OCI-LY7 (cell line): ENCODE data around the gene WDR35. TPM values are rescaled to one million over a fixed set of nuclear protein-coding genes. Genes with fewer than 3 reads are reported as not detected.

Experiments
- BruUV-seq: library from RNA; stranded (reverse); fragments of 400-500 nt; replicated peaks from 2 replicates; lab custom pipeline; 2021; lab: Mats Ljungman, UMichigan
- CTCF ChIA-PET: fragments of 300-600 bp; sonication (Branson Sonifier 250); formaldehyde crosslinking; loops from one replicate; lab custom pipeline; 2022; ENCODE audit warnings: antibody characterized with exemption; ENCODE audit not compliant: unreplicated experiment; lab: Charles Lee
- POLR2A ChIA-PET: fragments of 300-600 bp; sonication (Branson Sonifier 250); formaldehyde crosslinking; loops from one replicate; lab custom pipeline; 2022; ENCODE audit warnings: antibody characterized with exemption; lab: Charles Lee
- DNase-seq: peaks from one replicate; pipeline ENCODE4 v3.0.0-alpha.2; 2015; ENCODE audit warnings: low spot score
- H2AFZ ChIP-seq: fragments of 200-600 bp; sonication (generic), shearing (Covaris generic); 2 replicates; pipeline ENCODE4 v1.6.1; 2014; ENCODE audit warnings: mild to moderate bottlenecking, antibody characterized with exemption, low read length, moderate library complexity
- H3K27ac ChIP-seq: fragments of 200-600 bp; sonication (generic); 2 replicates; pipeline ENCODE4 v1.5.1; 2014; ENCODE audit warnings: mixed run types, low read depth, mild to moderate bottlenecking, moderate library complexity, low read length, inconsistent platforms; ENCODE audit not compliant: poor library complexity, severe bottlenecking
- H3K36me3 ChIP-seq: fragments of 200-600 bp; sonication (generic); 2 replicates; pipeline ENCODE4 v1.6.1; 2014; ENCODE audit warnings: mild to moderate bottlenecking, antibody characterized with exemption, low read length, moderate library complexity, mixed read lengths; ENCODE audit not compliant: insufficient read depth
- H3K4me1 ChIP-seq: fragments of 200-600 bp; sonication (generic); 2 replicates; pipeline ENCODE4 v1.5.1; 2014; ENCODE audit warnings: mild to moderate bottlenecking, low read length; ENCODE audit not compliant: insufficient read depth, poor library complexity, severe bottlenecking
- H3K4me2 ChIP-seq: fragments of 200-600 bp; sonication (generic); 2 replicates; pipeline ENCODE4 v1.6.1; 2014; ENCODE audit warnings: mild to moderate bottlenecking, low read length
- H3K4me3 ChIP-seq: fragments of 200-600 bp; sonication (generic); 2 replicates; pipeline ENCODE4 v1.5.1; 2014; ENCODE audit warnings: mild to moderate bottlenecking, low read depth, low read length; ENCODE audit not compliant: poor library complexity, severe bottlenecking
- H3K79me2 ChIP-seq: fragments of 200-600 bp; sonication (generic); 2 replicates; pipeline ENCODE4 v1.6.1; 2016; ENCODE audit warnings: low read depth, mild to moderate bottlenecking, low read length, moderate library complexity, mixed read lengths; ENCODE audit not compliant: insufficient read depth
- H3K9me2 ChIP-seq: fragments of 200-600 bp; sonication (generic); 2 replicates; pipeline ENCODE4 v1.6.1; 2016; ENCODE audit warnings: mild to moderate bottlenecking, low read length, mixed read lengths; ENCODE audit not compliant: insufficient read depth
- H3K9me3 ChIP-seq: fragments of 200-600 bp; sonication (generic); 2 replicates; pipeline ENCODE4 v1.6.1; 2014; ENCODE audit warnings: mild to moderate bottlenecking, mixed run types, low read length, mixed read lengths
- H4K20me1 ChIP-seq: fragments of 200-600 bp; sonication (generic); 2 replicates; pipeline ENCODE4 v1.6.1; 2014; ENCODE audit warnings: mild to moderate bottlenecking, antibody characterized with exemption, low read length, moderate library complexity, mixed read lengths; ENCODE audit not compliant: insufficient read depth
- EZH2phosphoT487 ChIP-seq: fragments of 200-600 bp; sonication (generic); IDR thresholded peaks from 2 replicates; pipeline ENCODE4 v1.6.1; 2018; ENCODE audit warnings: low read depth, borderline replicate concordance, mild to moderate bottlenecking, mixed run types, antibody characterized with exemption, low read length, moderate library complexity, mixed read lengths
- intact Hi-C: fragments of 100-400 bp; cut with micrococcal nuclease; formaldehyde crosslinking; loops from one replicate; pipeline ENCODE4 v1.10.0; 2022; ENCODE audit not compliant: unreplicated experiment
- total RNA-seq, 2 experiments: library from RNA; depleted of rRNA in 1 of 2; stranded (reverse); fragments of >200 nt in 1 of 2; shearing (Covaris generic) in 1 of 2; gene quantifications; 2 replicates each; pipeline ENCODE4 v1.2.3, GENCODE V29; 2014 to 2022
- TF ChIP-seq, protein P1 (sequence below): fragments of 200-600 bp; sonication (generic); conservative IDR thresholded peaks from 2 replicates; pipeline ENCODE4 v1.5.1; 2014; ENCODE audit warnings: mild to moderate bottlenecking, antibody characterized with exemption, low read length, moderate library complexity, mixed read lengths

The WDR35 gene
- total RNA-seq, 2 experiments from 2014 or later, result 0.06 to 1.5 TPM

DNA sequence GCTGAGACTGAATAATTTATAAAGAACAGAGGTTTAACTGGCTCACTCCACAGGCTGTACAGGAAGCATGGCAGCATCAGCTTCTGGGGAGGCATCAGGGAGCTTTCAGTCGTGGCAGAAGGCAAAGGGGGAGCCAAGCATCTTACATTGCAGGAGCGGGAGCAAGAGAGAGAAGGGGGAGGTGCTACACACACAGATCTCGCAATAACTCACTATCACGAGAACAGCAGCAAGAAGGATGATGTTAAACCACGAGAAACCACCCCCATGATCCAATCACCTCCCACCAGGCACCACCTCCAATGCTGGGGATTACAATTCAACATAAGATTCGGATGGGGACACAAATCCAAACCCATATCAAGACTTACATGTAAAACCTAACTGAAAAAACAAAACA, 40.3 kb upstream of the WDR35 start:
- no peak for TF ChIP-seq EZH2phosphoT487
- TF ChIP-seq, protein P1, sequence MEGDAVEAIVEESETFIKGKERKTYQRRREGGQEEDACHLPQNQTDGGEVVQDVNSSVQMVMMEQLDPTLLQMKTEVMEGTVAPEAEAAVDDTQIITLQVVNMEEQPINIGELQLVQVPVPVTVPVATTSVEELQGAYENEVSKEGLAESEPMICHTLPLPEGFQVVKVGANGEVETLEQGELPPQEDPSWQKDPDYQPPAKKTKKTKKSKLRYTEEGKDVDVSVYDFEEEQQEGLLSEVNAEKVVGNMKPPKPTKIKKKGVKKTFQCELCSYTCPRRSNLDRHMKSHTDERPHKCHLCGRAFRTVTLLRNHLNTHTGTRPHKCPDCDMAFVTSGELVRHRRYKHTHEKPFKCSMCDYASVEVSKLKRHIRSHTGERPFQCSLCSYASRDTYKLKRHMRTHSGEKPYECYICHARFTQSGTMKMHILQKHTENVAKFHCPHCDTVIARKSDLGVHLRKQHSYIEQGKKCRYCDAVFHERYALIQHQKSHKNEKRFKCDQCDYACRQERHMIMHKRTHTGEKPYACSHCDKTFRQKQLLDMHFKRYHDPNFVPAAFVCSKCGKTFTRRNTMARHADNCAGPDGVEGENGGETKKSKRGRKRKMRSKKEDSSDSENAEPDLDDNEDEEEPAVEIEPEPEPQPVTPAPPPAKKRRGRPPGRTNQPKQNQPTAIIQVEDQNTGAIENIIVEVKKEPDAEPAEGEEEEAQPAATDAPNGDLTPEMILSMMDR, result no peak
- Histone ChIP-seq H3K79me2 (no peaks in the 10 kb centered on the region), H3K9me3 (peaks cover 16% of the 10 kb centered on the region; the same call in 1 of the 2 replicates), H3K4me3 (no peak overlapping the region), H3K36me3 (peaks cover 82% of the 10 kb centered on the region), H3K4me1 (no peaks in the 10 kb centered on the region), H2AFZ (no peak overlapping the region), H3K27ac (no peak overlapping the region), H3K4me2 (no peak overlapping the region), H4K20me1 (no peaks in the 10 kb centered on the region), H3K9me2 (no peaks in the 10 kb centered on the region)
- POLR2A ChIA-PET, result no interaction called here
- intact Hi-C loops, result no loop called here
- CTCF ChIA-PET, result no interaction called here
- DNase-seq, result no peak
- no TSS peak for BruUV-seq

DNA sequence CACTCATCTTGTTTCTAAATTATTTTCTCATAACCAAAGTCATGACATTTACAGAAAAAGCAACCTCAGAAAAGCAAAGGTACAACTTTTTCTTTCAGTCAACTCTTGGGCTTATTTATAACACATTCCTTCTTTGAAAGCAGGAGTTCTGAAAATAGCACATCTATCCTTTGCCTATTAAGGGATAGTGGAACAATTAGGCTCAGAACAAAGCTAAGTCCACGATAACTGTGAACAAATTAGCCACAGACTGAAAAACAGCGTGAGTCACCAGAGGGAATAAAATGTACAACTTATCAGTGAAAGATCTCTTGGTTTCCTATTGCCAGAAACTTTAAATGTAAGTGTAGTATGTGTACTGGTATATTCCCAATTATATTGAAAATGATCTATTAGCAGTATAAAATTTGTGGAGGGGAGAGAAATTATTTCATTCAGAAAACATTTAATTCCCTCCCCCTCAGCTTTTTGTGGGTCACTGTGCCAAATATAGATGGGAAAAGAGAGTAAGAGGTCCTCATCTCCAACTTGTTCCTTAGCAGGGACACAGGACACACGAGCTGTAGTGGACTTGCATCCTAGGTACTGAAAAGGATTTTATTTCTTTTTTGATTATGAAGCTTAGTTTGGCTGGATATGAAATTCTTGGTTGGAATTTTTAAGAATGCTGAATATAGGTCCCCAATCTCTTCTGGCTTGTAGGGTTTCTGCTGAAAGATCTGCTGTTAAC, 38.0 kb upstream of the WDR35 start:
- intact Hi-C loops, result no loop called here
- Histone ChIP-seq H2AFZ (no peak overlapping the region), H3K79me2 (no peaks in the 10 kb centered on the region), H3K4me3 (no peak overlapping the region), H3K27ac (no peak overlapping the region), H3K9me2 (no peaks in the 10 kb centered on the region), H3K4me1 (no peaks in the 10 kb centered on the region), H3K9me3 (peaks cover 16% of the 10 kb centered on the region; the same call in 1 of the 2 replicates), H3K4me2 (no peak overlapping the region), H3K36me3 (peaks cover 58% of the 10 kb centered on the region), H4K20me1 (no peaks in the 10 kb centered on the region)
- no TSS peak for BruUV-seq
- DNase-seq, result no peak
- CTCF ChIA-PET, result no interaction called here
- POLR2A ChIA-PET, result interaction anchor here (0.7 to 1.2 kb wide), 4 partner anchors 9 to 202 kb away, joined by 3 read pairs; no protein-coding TSS in a partner anchor
- TF ChIP-seq, protein P1, result no peak
- TF ChIP-seq EZH2phosphoT487, result no peak

DNA sequence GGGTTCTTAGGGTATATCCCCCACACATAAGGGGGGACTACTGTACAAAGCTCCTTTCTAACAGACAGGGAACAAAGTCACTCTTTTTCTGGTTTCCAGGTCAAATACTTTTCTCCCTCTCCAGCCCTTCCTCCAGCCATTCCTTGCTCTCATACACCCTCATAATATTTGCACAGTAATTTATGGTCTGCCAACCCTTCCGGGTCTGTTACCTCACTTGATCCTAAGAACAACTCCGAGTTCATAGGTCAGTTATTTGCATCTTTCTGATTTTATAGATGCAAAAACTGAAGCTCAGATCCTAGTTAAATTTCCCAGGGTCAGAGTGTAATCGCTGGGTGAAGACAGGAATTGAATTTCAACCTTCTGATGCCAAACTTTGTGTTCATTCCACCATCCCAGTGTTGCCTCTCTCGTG, 37.4 kb upstream of the WDR35 start:
- Histone ChIP-seq H3K79me2 (no peaks in the 10 kb centered on the region), H3K4me1 (no peaks in the 10 kb centered on the region), H3K27ac (no peak overlapping the region), H3K4me3 (no peak overlapping the region), H3K36me3 (peaks cover 52% of the 10 kb centered on the region), H3K9me2 (no peaks in the 10 kb centered on the region), H3K9me3 (peaks cover 16% of the 10 kb centered on the region; the same call in 1 of the 2 replicates), H4K20me1 (no peaks in the 10 kb centered on the region), H3K4me2 (no peak overlapping the region), H2AFZ (no peak overlapping the region)
- ChIA-PET POLR2A (interaction anchor here (0.7 to 1.2 kb wide), 3 partner anchors 10 to 202 kb away, joined by 3 read pairs; no protein-coding TSS in a partner anchor), CTCF (no interaction called here)
- intact Hi-C loops, result no loop called here
- no TSS peak for BruUV-seq
- no peak for DNase-seq
- TF ChIP-seq EZH2phosphoT487, result no peak
- TF ChIP-seq, protein P1, result no peak
